ENCODE data around the gene TCEA2.
"Not testable (repeated sequence)": the region's sequence is repeated elsewhere in the genome, so short reads cannot be mapped to it uniquely, and the experiment has no call there.

The TCEA2 gene

GRCh38 chr20:64076061-64076997 lies 13.3 kb downstream of the TCEA2 start:
- DNase-seq = no peak

GRCh38 chr20:64077094-64077493 lies 14.1 kb downstream of the TCEA2 start:
- peak in 7 of 56 donors; percentile 10 to 42 (median 24) for DNase-seq

DNA sequence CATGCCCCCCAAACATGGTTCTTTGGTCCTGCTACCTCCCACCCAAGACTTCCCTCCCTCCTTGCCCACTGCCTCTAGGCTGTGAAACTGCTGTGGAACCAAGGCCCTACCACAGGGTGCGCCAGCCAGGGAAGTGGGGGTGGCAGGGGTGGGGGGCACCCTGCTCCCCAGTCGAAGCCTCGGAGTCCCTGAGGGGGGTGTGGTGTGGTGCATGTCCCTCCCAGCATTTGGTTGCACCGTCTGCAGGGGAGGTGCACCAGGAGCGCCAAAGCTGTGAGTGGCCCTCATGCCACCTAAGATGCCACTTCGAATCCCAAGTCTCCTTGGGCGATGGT lies 14.5 kb downstream of the TCEA2 start:
- no peak for DNase-seq

DNA sequence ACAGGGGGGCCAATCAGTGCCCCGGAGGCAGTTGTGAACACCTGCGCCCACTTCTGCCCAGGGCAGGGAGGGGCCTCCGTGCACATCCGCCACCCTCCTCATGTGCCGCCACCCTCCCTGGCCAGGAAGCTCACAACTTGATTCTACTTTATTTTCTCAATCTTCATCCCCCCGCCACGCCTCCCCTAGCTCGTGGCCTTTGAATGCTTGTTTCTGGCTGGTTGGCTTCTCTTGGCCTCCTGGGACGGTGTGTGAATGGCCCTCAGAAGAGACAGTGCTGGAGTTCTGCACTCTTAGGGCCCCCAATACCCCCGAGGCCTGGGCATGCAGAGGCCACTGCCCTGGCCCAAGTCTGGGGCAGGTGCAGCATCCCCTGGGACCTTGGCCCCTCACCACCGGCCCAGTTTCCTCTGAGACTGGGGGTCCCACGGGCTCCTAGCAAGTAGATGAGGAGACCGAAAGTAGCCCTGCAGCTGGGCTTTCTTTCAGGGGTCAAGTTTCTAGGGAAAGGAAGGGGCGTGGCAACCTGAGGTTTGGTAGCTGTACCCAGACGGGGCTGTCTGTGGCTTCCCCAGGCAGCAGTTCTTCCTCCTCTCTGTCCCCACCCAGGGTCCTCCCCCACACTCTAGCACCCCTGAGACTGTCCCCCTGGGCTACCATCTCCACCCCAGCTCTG lies 15.0 kb downstream of the TCEA2 start:
- DNase-seq = peak in 1 of 56 donors; percentile 24

- no peak for DNase-seq
These were observed 15.9 kb downstream of the TCEA2 start for GRCh38 chr20:64078934-64079272.

DNA sequence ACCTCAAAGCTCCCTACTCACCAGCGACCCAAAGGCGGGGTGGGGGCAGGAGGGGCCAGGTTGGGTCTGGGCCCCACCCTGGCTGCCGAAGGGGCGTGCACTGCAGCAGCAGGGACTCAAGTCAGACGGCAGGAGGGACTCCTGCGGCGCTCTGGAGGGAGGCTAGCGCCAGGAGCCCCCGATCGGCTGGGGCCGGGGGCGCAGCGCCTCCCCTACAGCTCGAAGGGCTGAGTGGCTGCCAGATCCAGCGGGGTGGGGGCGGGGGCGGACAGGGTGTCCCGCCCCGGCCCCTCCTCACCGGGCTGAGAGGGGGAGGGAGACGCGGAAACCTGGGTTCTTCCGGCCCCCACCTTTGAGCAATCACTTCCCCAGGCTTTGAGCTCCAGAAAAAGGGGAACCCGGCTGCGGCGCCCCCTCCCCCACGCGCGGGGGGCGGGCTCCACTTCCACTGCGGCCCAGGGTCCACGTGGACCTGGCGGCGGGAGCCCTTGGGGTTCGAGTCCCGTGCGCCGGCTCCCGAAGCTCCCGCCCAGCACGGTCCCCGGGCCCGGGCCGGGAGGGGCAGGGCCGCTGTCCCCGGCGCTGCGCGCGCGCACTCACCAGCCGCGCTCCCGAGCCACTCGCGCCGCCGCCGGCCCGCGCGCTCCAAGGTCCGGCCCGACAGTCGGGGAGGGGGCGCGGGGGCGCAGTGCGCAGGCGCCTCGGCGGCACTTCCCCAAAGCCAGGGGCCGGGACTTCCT lies 16.4 kb downstream of the TCEA2 start, which contains the start of gene RGS19:
RGS19 (minus strand) TSS at position 246 of the 740 bp plus-strand sequence. CDS start 2,632 bp downstream, outside the sequence.
- peak in 43 of 56 donors; percentile 11 to 83 (median 48) for DNase-seq

DNA sequence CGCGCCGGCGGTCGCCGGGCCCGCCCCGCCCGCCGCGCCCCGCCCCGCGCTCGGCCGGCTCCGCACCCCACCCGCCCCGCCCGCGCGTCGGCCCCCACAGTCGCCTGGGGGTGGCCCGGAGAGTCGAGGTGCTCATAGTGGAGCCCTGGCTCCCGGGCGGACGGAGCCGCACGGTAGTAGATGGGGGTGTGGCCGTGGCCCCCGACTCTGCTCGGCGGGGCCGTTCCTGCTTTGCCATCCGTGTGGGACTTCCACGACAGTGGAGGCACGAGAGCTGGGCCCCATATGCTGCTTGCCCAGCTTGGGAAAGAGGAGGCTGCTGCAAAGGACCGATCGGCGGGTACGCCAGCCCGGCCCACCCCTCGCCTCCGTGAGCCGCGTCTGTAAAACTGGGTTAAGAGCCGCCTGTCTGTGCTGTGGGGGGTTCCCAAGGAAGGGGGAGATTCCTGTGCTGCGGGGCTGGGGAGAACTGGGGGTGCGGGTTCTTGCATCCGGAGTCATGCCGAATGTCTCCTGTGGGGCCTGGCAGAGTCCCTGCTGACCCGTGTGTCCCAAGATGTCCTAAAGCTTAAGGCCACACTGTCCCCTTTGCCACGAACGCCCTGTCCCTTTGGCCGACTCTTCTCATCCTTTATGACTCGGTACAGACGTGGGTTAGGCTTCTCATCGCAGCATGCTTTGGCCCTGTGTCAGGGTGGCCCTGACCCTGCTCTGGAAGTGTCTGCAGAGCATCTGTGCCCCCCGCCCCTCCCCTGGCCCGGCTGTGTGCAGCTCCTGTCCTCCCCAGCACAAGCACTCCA lies 17.2 kb downstream of the TCEA2 start, which contains the start of gene OPRL1:
OPRL1 (plus strand) TSS at position 70 of the 800 bp plus-strand sequence. CDS start 12,639 bp downstream, outside the sequence.
- peak in 2 of 56 donors; percentile 40 to 70 for DNase-seq

GRCh38 chr20:64080813-64081623 lies 18.0 kb downstream of the TCEA2 start:
- DNase-seq = no peak

DNA sequence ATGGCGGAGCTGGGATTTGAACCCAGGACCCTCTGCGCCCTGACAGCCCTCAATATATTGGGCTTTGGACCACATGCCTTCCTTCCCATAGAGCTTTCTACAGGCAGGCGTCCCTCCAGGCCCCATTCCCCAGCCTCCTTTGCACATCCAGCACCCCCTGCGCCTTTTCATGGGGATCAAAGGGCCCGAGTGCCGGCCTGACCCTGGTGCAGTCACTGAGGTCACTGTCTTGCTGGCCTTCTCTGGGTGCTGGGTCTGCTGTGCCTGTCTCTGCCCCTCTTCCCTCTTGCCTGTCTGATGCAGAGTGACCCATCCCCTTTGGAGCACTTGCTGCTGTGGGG lies 18.6 kb downstream of the TCEA2 start:
- no peak for DNase-seq

DNA sequence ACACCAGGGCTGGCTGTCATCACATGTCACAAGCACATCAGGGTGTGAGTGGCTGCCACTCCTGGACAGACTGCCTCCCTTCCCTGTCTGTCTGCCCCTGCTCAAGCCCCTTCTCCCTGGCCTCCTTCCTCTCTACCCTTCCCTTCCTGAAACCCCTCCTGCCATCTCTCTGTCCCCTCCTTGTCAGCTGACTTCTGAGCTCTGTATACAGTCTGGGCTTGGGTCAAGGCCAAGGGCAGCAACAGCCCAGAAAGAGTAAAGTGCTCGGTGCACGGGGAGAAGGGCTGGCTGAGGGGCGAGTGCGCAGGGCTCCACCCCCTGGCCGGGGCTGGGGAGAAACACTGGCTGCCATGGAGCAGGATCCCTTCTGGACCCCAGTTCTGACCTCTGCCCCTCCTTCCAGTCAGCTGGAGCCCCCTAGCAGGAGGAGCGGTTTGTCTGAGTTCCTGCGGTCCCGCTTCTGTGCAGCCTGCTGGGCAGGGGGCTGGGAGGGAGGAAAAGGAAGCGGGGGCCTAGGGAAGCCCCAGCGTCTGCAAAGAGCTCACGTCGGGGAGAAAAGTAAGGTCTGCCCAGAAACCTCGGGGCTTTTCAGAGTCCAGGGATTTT lies 19.2 kb downstream of the TCEA2 start:
- DNase-seq = no peak

DNA sequence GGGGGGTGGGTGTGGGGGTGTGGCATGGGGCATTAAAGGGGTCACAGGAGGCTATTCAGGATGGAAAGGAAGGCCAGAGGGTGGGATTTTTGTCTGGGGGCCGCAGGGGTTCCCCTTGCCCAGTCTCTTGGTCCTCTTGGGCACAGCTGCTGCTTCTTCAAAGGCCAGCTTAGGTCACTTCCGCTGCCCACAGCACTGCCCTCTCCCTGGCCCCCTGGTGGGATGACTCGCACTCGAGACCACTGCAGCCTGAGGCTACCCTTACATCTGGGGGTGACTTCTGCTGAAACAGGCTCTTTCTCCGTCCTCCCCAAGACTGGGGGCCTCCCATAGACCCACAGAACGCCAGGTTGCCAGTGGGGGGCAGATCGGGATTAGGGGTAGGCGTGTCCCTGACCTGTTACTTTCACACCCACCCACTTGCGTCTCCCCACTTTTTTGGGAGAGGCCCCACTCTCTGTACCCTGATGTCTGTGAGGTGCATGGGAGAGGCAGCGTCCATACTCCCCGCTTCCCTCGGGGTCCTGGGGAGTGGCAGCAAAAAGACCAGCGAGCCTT lies 19.9 kb downstream of the TCEA2 start:
- peak in 1 of 56 donors; percentile 16 for DNase-seq

DNA sequence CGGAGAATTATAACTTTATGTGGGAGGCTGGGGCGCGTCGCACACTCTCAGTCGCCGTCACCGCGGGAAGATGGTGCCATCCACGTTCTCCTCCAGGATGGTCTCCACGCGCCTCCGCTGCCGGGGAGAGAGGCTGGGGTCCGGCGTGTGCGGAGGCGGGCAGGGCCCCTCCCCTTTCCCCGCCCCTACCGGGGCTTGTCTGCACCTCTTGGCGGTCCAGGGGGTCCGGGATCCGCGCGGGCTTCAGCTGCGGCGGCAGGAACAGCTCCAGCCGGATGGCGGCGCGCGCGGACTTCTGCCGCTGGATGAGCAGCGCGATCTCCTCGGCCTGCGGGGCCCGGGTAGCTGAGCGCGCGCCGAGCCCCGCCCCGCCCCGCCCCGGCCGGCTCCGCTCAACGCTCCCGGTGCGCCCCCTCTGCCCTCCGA lies 20.4 kb downstream of the TCEA2 start:
- DNase-seq = peak in 43 of 56 donors; percentile 15 to 82 (median 54)

DNA sequence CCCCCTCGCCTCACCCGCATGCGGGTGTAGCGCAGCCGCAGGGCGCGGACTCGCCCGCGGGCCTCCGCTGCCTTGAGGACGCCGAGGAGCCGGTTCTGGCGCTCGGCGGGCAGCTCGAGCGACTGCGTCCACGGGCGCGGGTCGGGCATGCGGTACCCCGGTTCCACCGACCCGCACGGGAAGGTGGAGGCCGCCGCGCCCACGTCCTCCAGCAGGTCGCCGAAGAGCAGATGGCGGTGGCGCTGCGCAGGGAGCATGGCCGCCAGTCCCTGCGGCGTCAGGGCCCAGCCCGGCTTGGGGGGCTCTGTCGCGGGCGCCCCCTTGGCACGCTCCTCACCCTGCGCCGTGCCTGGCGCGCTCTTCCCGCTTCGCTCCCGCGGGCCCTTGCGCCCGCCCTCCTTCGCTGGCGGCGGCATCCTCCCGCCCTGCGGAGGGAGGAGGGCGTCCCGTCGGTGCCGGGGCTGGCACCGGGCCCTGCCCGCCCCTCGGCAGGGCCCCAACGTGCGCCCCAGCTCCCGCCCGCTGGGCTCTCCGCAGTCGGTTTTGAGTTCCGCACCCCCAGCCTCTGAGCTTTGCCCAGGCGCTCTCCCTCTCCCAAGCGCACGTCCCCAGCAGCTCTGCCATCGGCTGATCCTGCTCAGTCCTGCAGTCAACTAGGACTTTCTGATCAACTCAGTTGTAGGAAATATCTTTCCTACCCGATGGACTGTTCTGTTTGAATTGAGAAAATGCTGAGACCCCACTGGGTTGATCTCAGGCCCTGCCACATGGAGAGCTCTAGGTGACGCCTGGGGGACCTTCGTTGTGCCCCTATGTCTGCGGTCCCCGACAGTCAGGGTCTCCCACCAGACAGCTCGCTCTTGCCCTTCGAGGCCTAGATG lies 21.0 kb downstream of the TCEA2 start, which contains the start of gene LKAAEAR1:
LKAAEAR1 (minus strand) TSS at position 595 of the 881 bp plus-strand sequence; CDS start at position 416, 179 bp downstream.
- peak in 1 of 56 donors; percentile 63 for DNase-seq

DNA sequence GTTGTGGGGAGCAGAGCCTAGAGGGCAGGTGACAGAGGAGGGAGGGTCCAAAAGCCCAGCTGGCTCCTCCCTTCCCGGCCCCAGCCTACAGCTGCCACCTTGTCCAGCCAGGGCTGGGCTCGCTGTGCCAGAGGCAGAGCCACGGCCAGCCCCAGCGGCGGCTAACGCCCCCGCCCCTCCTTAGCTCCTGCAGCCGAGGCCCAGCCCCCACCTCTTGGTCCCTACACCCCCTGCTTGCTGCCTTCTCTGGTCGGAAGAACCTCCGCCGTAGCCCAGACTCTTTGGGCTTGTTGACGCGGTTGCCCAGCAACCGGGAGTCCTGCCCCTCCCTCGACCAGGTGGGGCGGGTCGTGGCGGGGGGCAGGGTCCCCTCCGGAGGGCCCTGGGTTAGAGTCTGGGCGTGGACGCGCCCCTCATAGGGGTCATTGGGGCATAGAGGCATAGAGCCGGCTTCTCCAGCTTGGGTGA lies 21.7 kb downstream of the TCEA2 start:
- DNase-seq = no peak

DNA sequence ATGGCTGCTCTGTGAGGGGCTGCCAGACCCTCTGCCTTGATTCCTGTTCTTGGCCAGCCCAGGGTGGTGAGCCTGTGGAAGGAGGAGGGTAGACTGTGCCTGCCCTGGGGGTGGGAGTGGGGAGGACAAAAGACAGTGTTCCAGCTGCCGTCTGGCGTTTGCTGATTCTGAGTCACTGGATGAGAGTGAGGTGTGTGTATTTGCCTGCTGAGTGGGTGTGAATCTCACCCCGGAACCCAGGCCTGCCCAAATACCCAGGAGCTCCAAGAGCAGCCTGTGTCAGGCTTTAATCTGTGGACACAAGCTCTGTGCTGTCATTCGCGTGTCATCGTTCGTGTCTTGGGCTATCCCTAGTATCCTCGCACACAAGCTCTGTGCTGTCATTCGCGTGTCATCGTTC lies 23.8 kb downstream of the TCEA2 start:
- no peak for DNase-seq

GRCh38 chr20:64087226-64087825 lies 24.3 kb downstream of the TCEA2 start:
- not testable (repeated sequence) for DNase-seq

GRCh38 chr20:64088586-64088985 lies 25.6 kb downstream of the TCEA2 start:
- not testable (repeated sequence) for DNase-seq
